Left lobe of liver (tissue), 2 donors: Measurements from ENCODE around the gene SLC2A13. TPM values are rescaled to one million over a fixed set of nuclear protein-coding genes. Genes with fewer than 3 reads are reported as not detected.
"Not testable (repeated sequence)": the region's sequence is repeated elsewhere in the genome, so short reads cannot be mapped to it uniquely, and the experiment has no call there.

Experiments
- ATAC-seq: fragments of 200-7000 bp; cut with Tn5 transposase; one replicate; pipeline ENCODE4 v1.9.1; 2020; ENCODE audit warnings: mild to moderate bottlenecking, moderate library complexity
- DNase-seq: peaks from one replicate; pipeline ENCODE4 v3.0.0-alpha.2; 2020; ENCODE audit warnings: low spot score
- total RNA-seq: library from RNA; stranded (reverse); gene quantifications from one replicate; pipeline ENCODE4 v1.2.1, GENCODE V29; 2021
- donor health status: DM: no; HTN: no; CAD: no; lungs with moderate emphysema.
- donor health status: DM: no; HTN: yes; CAD: no.

The SLC2A13 gene
- total RNA-seq, 1 donor from 2014 or later = 5.7 TPM

GRCh38 chr12:39777465-39777864, 328.4 kb downstream of the SLC2A13 start:
- ATAC-seq (peak; percentile 78), DNase-seq (no peak)

DNA sequence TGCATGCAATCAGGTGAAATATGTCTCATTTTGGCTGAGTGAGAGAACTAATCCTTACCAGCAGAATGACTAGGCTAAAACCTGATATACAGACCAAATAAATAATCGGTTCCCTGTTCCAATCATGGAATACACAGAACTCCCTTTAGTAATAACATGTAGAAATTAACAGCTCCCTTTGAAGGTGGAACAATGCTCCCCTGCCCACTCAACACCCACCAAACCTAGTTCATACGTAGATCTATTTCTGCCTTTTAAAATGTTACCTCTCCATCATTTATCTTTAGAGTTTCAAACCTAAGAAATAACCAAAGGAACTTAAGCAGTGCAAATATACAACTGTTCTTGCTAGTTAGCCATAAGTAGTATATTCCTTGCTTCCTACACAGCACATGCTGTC, 332.6 kb downstream of the SLC2A13 start:
- no peak for ATAC-seq
- DNase-seq = no peak

DNA sequence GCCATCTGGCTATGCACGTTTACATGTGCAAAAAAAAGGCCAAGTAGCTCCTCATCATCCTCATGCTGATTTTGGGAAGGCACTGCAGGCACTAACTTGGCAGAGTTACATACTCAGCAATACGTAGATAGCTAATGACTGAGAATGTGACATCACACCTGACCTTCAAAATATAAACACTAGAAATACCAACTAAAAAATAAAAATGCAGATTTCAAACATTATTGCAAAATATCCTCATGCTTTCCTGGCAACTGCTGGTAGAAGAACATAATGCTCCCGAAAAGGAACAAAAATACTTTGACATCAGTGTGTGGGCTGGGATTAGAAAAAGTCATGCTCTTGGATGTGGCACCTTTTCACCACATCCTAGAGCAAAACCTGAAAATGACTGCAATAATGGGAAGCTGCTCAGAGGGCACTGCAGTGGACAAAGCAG, 333.0 kb downstream of the SLC2A13 start:
- DNase-seq (no peak), ATAC-seq (peak; percentile 48)

GRCh38 chr12:39771456-39771855, 334.4 kb downstream of the SLC2A13 start:
- ATAC-seq = no peak
- no peak for DNase-seq

- DNase-seq (no peak), ATAC-seq (peak; percentile 91)
Observed at GRCh38 chr12:39764944-39765560, 340.8 kb downstream of the SLC2A13 start.

DNA sequence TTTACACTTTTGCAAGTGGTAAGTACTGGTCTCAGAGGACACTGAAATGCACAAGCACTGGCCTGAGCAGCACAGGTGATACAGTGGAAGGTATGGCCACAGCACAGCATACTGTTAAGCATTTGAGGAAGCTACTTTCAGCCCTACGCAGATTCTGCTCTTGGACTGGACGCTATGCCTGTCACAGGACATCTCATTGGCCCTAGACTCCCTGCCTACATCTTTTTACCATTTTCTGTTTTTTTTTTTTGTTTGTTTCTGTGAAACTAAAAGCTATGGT, 342.1 kb downstream of the SLC2A13 start:
- DNase-seq (no peak), ATAC-seq (no peak)

DNA sequence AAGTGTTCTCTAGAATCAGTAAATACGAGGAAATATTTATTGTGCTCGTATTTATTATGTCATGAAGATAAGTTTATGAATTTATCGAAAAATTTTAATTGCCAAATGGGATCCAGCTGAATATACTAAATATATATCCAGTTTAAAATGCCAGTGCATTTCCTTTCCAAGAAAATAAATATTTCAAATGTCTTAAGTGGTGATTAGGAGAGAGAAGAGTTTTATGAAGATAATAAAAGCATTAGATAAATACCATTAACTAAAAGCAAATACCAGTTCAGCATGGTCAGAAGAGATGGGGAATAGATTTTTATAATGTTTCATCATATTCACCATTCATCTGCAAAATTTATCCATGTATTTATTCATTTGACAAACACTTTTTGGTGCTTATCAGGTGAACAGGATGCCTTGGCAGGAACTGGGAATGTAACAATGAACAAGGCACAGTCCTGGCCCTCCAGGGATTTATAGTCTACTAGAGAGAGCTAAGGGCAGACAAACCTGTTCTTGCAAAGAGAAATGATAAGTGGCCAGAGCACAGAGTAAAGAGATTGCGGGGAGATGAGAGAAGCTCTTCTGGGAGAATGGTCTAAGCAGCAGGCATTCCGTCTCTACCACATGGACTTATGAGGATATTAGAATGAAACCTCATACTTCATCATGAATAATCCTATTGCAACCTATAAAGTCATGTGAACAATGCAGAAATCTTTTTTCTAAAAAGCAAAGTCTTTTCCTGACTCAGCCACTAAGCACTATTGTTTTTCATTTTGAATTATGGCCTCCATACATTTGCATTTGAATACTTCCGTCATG, 342.6 kb downstream of the SLC2A13 start:
- no peak for DNase-seq
- ATAC-seq = no peak

DNA sequence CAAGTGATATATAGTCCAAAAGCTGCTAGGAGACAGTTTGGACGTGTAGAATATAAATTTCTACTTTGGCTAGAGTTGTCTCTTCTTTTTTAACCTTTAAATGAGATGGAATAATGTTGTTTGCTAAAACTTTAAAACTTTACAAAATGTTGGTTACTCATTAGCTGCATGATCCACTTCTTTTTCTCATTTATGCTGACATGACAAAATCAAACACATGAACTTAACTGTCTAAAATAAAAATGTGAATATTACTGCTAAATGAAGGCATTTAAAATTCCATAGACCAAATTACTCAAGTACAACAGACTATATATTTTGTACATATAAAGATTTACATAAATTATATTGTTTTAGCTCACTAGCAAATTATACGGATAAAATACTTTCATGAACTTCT, 350.4 kb downstream of the SLC2A13 start:
- ATAC-seq (no peak), DNase-seq (no peak)

GRCh38 chr12:39752482-39753137, 353.3 kb downstream of the SLC2A13 start:
- ATAC-seq (no peak), DNase-seq (no peak)

DNA sequence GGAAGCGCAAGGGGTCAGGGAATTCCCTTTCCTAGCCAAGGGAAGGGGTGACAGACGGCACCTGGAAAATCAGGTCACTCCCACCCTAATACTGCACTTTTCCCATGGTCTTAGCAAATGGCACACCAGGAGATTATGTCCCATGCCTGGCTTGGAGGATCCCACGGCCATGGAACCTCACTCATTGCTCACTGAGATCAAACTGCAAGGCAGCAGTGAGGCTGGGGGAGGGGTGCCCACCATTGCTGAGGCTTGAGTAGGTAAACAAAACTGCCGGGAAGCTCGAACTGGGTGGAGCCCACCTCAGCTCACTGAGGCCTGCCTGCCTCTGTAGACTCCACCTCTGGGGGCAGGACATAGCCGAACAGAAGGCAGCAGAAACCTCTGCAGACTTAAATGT, 359.7 kb downstream of the SLC2A13 start:
- ATAC-seq, DNase-seq: not testable (repeated sequence)

- DNase-seq (no peak), ATAC-seq (no peak)
Observed at GRCh38 chr12:39743655-39744054, 362.2 kb downstream of the SLC2A13 start.

- DNase-seq (no peak), ATAC-seq (no peak)
Observed at GRCh38 chr12:39736406-39736805, 369.5 kb downstream of the SLC2A13 start.

- DNase-seq (no peak), ATAC-seq (no peak)
Observed at GRCh38 chr12:39723831-39724230, 382.1 kb downstream of the SLC2A13 start.

DNA sequence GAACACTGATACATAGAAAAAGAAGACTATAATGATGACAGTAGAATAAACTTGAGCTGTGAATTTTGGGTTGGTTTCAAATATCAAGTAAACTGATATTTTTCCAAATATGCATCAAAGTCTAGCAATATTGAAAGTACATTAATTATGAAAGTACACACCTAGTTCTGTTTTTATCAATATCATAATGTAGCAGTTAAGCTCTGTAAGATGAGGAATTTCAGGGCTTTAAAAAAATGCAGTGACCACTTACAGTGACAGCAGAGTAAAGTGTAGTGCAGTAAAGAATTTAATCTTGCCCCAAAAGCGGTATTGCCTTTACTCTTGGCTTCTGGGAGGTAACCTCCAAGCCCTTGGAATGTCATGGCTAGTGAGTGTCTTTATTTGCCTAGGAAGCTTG, 383.4 kb downstream of the SLC2A13 start:
- DNase-seq = no peak
- ATAC-seq = no peak

DNA sequence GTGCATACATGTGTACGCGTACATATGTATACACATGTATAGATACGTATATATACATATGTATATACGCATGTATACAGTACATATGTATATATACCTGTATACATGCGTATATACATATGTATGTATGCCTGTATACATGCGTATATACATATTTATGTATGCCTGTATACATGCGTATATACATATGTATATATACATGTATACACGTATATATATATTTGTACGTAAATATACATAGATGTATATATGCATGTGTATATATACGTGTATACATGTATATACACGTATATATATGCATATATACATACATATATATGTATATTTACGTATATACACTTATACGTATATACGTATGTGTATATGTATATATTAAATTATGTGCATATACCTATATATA, 392.3 kb downstream of the SLC2A13 start:
- ATAC-seq (no peak), DNase-seq (no peak)

GRCh38 chr12:39712334-39712733, 393.5 kb downstream of the SLC2A13 start:
- ATAC-seq = no peak
- no peak for DNase-seq

Other genes starting within 250 kb of the SLC2A13 start
- gene LRRK2, start 118.9 kb upstream of the SLC2A13 start, total RNA-seq = 7.0 TPM